ENCODE measurements around the gene TAC3. TPM values are rescaled to one million over a fixed set of nuclear protein-coding genes. Genes with fewer than 3 reads are reported as not detected.
"Not testable (repeated sequence)": the region's sequence is repeated elsewhere in the genome, so short reads cannot be mapped to it uniquely, and the experiment has no call there.

The TAC3 gene
- total RNA-seq, 1 experiment from 2014 or later = not detected

- CTCF ChIA-PET = interaction anchor here (0.7 to 6.6 kb wide), 2 partner anchors 31 to 155 kb away, joined by 3 to 71 read pairs; no protein-coding TSS in a partner anchor
- intact Hi-C loops (cut with micrococcal nuclease) = no loop called here
- DNase-seq (ENCODE audit: unreplicated experiment) = no peak
- BruUV-seq (replicated peaks) = no TSS peak
- Mint-ChIP-seq H3K27me3 (ENCODE audit: insufficient read depth, unreplicated experiment) (peaks cover 27% of the 10 kb centered on the region), H3K36me3 (ENCODE audit: insufficient read depth, unreplicated experiment) (no peaks in the 10 kb centered on the region), H3K4me1 (ENCODE audit: insufficient read depth, unreplicated experiment) (peaks cover 30% of the 10 kb centered on the region), H3K4me3 (ENCODE audit: unreplicated experiment) (no peak overlapping the region), H3K27ac (ENCODE audit: low read depth, unreplicated experiment) (no peak overlapping the region), H3K9me3 (ENCODE audit: unreplicated experiment) (no peaks in the 10 kb centered on the region)
- POLR2A ChIA-PET = interaction anchor here (4.7 kb wide), 1 partner anchor 31 kb away, joined by 21 read pairs; no protein-coding TSS in a partner anchor
- TF ChIP-seq CTCF (IDR thresholded peaks at IDR 0.05; ENCODE audit: unreplicated experiment) = no peak
Measured at GRCh38 chr12:57029457-57029856, 13.1 kb upstream of the TAC3 start.

DNA sequence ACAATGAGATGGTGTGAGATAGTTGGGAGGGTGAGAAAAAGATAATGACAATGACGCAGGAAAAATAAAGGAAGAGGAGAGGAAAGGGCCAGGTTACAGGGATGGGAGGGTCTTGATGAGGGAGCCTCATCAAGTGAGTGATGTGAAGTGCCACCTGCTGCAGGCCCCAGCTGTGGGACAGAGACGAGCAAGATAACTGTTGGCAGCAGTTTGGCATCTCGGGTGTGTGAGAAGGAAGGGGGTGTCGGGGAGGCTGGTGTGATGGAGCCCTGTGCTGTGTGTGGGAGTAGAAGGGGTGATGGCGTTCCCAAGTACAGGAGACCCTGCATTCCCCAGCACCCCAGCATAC, 11.4 kb upstream of the TAC3 start:
- H3K36me3 Mint-ChIP-seq (ENCODE audit: insufficient read depth, unreplicated experiment) = no peaks in the 10 kb centered on the region
- ChIA-PET POLR2A (interaction anchor here (0.7 to 1.2 kb wide), 2 partner anchors 8 to 13 kb away, joined by 3 read pairs; no protein-coding TSS in a partner anchor), CTCF (interaction anchor here (0.5 to 3.0 kb wide), 8 partner anchors 9 to 617 kb away, joined by 3 to 11 read pairs (median 4); partner anchors contain the start of genes TAC3 and ZBTB39)
- H3K9me3 Mint-ChIP-seq (ENCODE audit: unreplicated experiment) = no peaks in the 10 kb centered on the region
- peaks cover 27% of the 10 kb centered on the region for H3K27me3 Mint-ChIP-seq (ENCODE audit: insufficient read depth, unreplicated experiment)
- H3K4me3 Mint-ChIP-seq (ENCODE audit: unreplicated experiment) = no peak overlapping the region
- intact Hi-C loops (cut with micrococcal nuclease) = no loop called here
- no TSS peak for BruUV-seq (replicated peaks)
- no peak overlapping the region for H3K27ac Mint-ChIP-seq (ENCODE audit: low read depth, unreplicated experiment)
- TF ChIP-seq CTCF (IDR thresholded peaks at IDR 0.05; ENCODE audit: unreplicated experiment) = no peak
- peaks cover 24% of the 10 kb centered on the region for H3K4me1 Mint-ChIP-seq (ENCODE audit: insufficient read depth, unreplicated experiment)
- DNase-seq (ENCODE audit: unreplicated experiment) = no peak

DNA sequence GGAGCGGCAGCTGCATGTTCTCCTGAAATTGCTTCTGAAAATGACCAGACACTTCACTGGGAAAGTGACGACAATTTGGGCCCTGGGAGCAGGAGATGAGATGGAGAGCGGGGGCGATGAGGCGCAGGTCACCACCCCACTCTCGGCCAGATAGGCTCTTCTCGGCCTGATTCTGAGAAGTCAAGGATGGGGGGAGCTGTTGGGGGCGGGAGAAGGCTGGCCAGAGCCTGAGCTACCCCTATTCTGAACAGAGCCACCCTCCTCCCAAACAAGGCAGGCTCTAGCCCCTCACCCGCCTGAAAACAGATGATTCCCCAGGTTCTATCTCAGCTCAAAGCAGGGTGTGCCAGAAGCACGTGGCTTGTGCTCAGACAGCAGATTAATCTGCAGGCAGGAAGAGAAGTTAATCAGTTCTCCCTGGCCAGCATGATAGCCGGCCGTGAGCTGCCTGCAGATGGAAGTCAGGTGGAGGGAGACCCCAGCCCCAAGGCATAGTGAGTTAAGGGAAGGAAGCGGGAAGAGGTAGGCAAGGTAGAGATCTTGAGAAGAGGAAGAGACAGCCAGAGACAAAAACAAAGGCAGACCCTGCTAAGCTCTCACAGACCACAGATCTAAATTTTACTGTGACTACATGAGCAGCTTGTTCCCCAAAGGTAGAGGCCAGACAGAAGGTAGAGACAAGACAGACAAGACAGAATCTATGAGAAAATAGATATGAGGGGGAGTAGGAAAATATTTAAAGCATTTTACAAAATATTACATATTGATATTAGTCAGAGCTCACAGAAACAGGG, 10.9 kb upstream of the TAC3 start:
- peaks cover 27% of the 10 kb centered on the region for H3K27me3 Mint-ChIP-seq (ENCODE audit: insufficient read depth, unreplicated experiment)
- no peak for DNase-seq (ENCODE audit: unreplicated experiment)
- no TSS peak for BruUV-seq (replicated peaks)
- TF ChIP-seq CTCF (IDR thresholded peaks at IDR 0.05; ENCODE audit: unreplicated experiment) = no peak
- intact Hi-C loops (cut with micrococcal nuclease) = no loop called here
- H3K4me3 Mint-ChIP-seq (ENCODE audit: unreplicated experiment) = no peak overlapping the region
- no peaks in the 10 kb centered on the region for H3K9me3 Mint-ChIP-seq (ENCODE audit: unreplicated experiment)
- peaks cover 19% of the 10 kb centered on the region for H3K4me1 Mint-ChIP-seq (ENCODE audit: insufficient read depth, unreplicated experiment)
- no peaks in the 10 kb centered on the region for H3K36me3 Mint-ChIP-seq (ENCODE audit: insufficient read depth, unreplicated experiment)
- H3K27ac Mint-ChIP-seq (ENCODE audit: low read depth, unreplicated experiment) = no peak overlapping the region
- ChIA-PET CTCF (interaction anchor here (0.5 to 3.0 kb wide), 8 partner anchors 11 to 618 kb away, joined by 3 to 11 read pairs (median 4); partner anchors contain the start of genes TAC3 and ZBTB39), POLR2A (interaction anchor here (0.7 to 1.2 kb wide), 2 partner anchors 8 to 13 kb away, joined by 3 read pairs; no protein-coding TSS in a partner anchor)

- no TSS peak for BruUV-seq (replicated peaks)
- Mint-ChIP-seq H3K4me1 (ENCODE audit: insufficient read depth, unreplicated experiment) (no peaks in the 10 kb centered on the region), H3K27me3 (ENCODE audit: insufficient read depth, unreplicated experiment) (peaks cover 27% of the 10 kb centered on the region), H3K4me3 (ENCODE audit: unreplicated experiment) (no peak overlapping the region), H3K36me3 (ENCODE audit: insufficient read depth, unreplicated experiment) (no peaks in the 10 kb centered on the region), H3K9me3 (ENCODE audit: unreplicated experiment) (no peaks in the 10 kb centered on the region), H3K27ac (ENCODE audit: low read depth, unreplicated experiment) (no peak overlapping the region)
- ChIA-PET CTCF (interaction anchor here (0.6 to 2.0 kb wide), 5 partner anchors 13 to 188 kb away, joined by 3 to 8 read pairs (median 3); no protein-coding TSS in a partner anchor), POLR2A (no interaction called here)
- intact Hi-C loops (cut with micrococcal nuclease) = no loop called here
- no peak for TF ChIP-seq CTCF (IDR thresholded peaks at IDR 0.05; ENCODE audit: unreplicated experiment)
- no peak for DNase-seq (ENCODE audit: unreplicated experiment)
Measured at GRCh38 chr12:57025196-57025595, 8.9 kb upstream of the TAC3 start.

DNA sequence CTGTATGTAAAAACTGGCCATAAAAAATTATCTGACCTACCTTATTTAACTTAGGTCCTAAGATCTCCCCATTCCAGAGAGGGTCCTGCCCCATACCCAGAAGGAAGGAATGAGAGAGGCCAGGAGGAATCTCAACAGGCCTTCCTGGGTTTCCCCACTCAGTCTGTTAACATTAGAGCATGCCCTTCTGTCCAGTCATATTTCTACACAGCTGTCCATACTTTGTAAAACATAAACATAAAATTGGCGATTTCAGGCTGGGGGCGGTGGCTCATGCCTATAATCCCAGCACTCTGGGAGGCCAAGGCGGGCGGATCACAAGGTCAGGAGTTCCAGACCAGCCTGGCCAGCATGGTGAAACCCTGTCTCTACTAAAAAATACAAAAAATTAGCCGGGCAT, 6.0 kb upstream of the TAC3 start:
- H3K9me3 Mint-ChIP-seq (ENCODE audit: unreplicated experiment); H3K4me1 Mint-ChIP-seq (ENCODE audit: insufficient read depth, unreplicated experiment); POLR2A ChIA-PET; DNase-seq (ENCODE audit: unreplicated experiment); H3K27ac Mint-ChIP-seq (ENCODE audit: low read depth, unreplicated experiment); intact Hi-C loops (cut with micrococcal nuclease); H3K4me3 Mint-ChIP-seq (ENCODE audit: unreplicated experiment); H3K36me3 Mint-ChIP-seq (ENCODE audit: insufficient read depth, unreplicated experiment); BruUV-seq (replicated peaks): not testable (repeated sequence)
- CTCF ChIA-PET = interaction anchor here (0.7 to 1.5 kb wide), 5 partner anchors 9 to 40 kb away, joined by 3 to 12 read pairs (median 4); no protein-coding TSS in a partner anchor
- peaks cover 17% of the 10 kb centered on the region for H3K27me3 Mint-ChIP-seq (ENCODE audit: insufficient read depth, unreplicated experiment)

All from MCF 10A (cell line).